Thymus (tissue), 11 donors: ENCODE data around the gene CALN1. TPM values are rescaled to one million over a fixed set of nuclear protein-coding genes. Genes with fewer than 3 reads are reported as not detected.
"Not testable (repeated sequence)": the region's sequence is repeated elsewhere in the genome, so short reads cannot be mapped to it uniquely, and the experiment has no call there.

Experiments used
- DNase-seq, 9 donors: peaks; one replicate each; pipeline ENCODE4 v3.0.0-alpha.2; 2013; ENCODE audit warnings: low spot score in 9 of 9, low read depth in 6 of 9, missing footprints in 1 of 9
- H3K27ac ChIP-seq, 2 donors: one replicate each; pipeline ENCODE4 v1.5.1; 2013; ENCODE audit warnings: control low read depth in 1 of 2, low read depth in 1 of 2, low read length in 1 of 2, mild to moderate bottlenecking in 1 of 2, moderate library complexity in 1 of 2
- H3K27me3 ChIP-seq, 2 donors: one replicate each; pipeline ENCODE4 v1.5.1; 2013; ENCODE audit warnings: low read length in 1 of 2; ENCODE audit not compliant: control insufficient read depth in 2 of 2, insufficient read depth in 1 of 2
- H3K36me3 ChIP-seq, 2 donors: one replicate each; pipeline ENCODE4 v1.5.1; 2013; ENCODE audit warnings: low read length in 1 of 2, mild to moderate bottlenecking in 1 of 2, moderate library complexity in 1 of 2; ENCODE audit not compliant: control insufficient read depth in 2 of 2, insufficient read depth in 2 of 2
- H3K4me1 ChIP-seq, 2 donors: one replicate each; pipeline ENCODE4 v1.5.1; 2013; ENCODE audit warnings: low read length in 2 of 2; ENCODE audit not compliant: control insufficient read depth in 2 of 2, insufficient read depth in 2 of 2
- H3K4me3 ChIP-seq, 2 donors: one replicate each; pipeline ENCODE4 v1.5.1; 2013; ENCODE audit warnings: low read length in 2 of 2, control low read depth in 1 of 2, mild to moderate bottlenecking in 1 of 2
- H3K9me3 ChIP-seq, 2 donors: one replicate each; pipeline ENCODE4 v1.5.1; 2013; ENCODE audit warnings: low read length in 1 of 2, mild to moderate bottlenecking in 1 of 2; ENCODE audit not compliant: control insufficient read depth in 2 of 2, insufficient read depth in 1 of 2
- WGBS: extraction: QIAGEN DNeasy Blood & Tissue Kit; methylation state at CpG from one replicate; pipeline ENCODE4 v1.1.7; 2013; 5-methylcytosine and 5-hydroxymethylcytosine counted together
- polyA plus RNA-seq: library from polyadenylated mRNA; stranded (reverse); fragments of 200-250 nt; gene quantifications from one replicate; pipeline ENCODE4 v1.2.3, GENCODE V29; 2013
- total RNA-seq: library from RNA; stranded (reverse); fragments of 120-200 nt; gene quantifications from one replicate; pipeline ENCODE4 v1.2.4, GENCODE V29; 2013
- donor health status: healthy.

Gene CALN1
- total and polyA plus RNA-seq, 2 donors = 9.0 to 36.8 TPM

DNA sequence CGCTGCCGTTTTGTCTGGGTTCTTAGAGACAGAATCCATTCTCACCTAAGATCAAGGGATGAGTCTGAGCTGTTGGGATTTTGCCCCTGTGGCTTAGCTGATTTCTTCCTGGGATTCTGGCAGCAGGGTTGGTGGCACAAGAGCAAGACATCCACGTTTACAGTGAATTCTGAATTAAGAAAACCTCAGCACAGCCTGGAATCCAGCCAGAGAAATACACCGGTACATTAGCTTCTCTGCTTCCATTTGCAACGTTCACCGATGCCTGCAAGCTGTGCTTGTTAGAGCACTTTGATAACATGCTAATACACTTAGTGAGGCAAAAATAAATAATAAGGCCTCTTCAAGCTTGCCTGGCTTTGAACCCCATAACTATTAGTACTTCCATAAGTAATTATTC lies 569.8 kb downstream of the CALN1 start:
- 82% methylated on average over 6 of the region's 6 CpGs for WGBS
- DNase-seq = no peak

DNA sequence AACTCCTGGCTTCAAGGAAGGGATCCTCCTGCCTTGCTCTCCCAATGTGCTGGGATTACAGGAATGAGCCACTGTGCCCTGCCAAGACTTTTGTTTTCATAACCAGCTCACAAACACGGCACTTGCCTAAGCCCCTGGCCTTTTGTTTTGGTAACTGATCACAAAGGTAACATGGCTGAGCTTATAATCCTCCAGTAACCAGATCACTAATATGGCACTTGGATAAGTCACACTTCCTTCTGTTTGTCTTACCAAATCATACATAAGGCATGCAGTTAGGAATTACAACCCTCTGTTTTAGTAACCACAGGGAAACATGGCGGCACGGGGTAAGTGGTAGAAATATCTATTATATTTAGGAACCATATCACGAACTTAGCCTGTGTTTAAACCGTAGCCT lies 577.1 kb downstream of the CALN1 start:
- no peak for DNase-seq
- H3K4me1 ChIP-seq = no peaks in the 10 kb centered on the region
- 97% methylated on average over 5 of the region's 5 CpGs for WGBS

More for the DNA sequence above, 569.8 kb downstream of the CALN1 start:
- Histone ChIP-seq H3K4me3 (no peak overlapping the region), H3K27ac (no peak overlapping the region), H3K36me3 (no peaks in the 10 kb centered on the region), H3K4me1 (peaks cover 0 to 9% of the 10 kb centered on the region in 2 donors), H3K27me3 (no peaks in the 10 kb centered on the region), H3K9me3 (no peaks in the 10 kb centered on the region)

DNA sequence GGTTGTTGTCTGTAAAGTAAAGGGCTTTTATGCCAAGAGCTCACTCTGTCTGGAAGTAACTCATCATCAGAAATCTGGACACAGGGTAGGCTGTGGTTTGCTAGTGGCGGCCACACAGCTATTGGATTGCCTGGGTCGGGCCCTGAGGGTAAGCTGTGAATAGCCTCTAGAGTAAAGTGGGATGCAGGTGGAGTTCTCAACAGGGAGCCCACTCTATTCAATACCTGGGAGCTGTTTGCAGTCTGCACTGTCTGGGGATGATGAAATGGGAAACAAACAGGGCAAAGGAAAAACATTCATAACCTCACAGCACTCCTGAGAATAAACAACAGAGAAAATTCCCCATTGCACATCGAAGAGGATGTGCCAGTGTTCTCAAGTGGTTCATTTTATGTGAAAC lies 582.6 kb downstream of the CALN1 start:
- peaks cover 2 to 8% of the 10 kb centered on the region in 2 donors for H3K36me3 ChIP-seq
- WGBS = 96% methylated on average over 3 of the region's 3 CpGs
- H3K4me1 ChIP-seq = peaks cover 0 to 3% of the 10 kb centered on the region in 2 donors
- no peak overlapping the region for H3K27ac ChIP-seq
- DNase-seq = no peak
- H3K4me3 ChIP-seq = no peak overlapping the region
- no peaks in the 10 kb centered on the region for H3K27me3 ChIP-seq
- H3K9me3 ChIP-seq = no peaks in the 10 kb centered on the region

More for the DNA sequence above, 577.1 kb downstream of the CALN1 start:
- Histone ChIP-seq H3K36me3 (peaks cover 2 to 8% of the 10 kb centered on the region in 2 donors), H3K9me3 (no peaks in the 10 kb centered on the region), H3K27ac (no peak overlapping the region), H3K4me3 (no peak overlapping the region), H3K27me3 (no peaks in the 10 kb centered on the region)

DNA sequence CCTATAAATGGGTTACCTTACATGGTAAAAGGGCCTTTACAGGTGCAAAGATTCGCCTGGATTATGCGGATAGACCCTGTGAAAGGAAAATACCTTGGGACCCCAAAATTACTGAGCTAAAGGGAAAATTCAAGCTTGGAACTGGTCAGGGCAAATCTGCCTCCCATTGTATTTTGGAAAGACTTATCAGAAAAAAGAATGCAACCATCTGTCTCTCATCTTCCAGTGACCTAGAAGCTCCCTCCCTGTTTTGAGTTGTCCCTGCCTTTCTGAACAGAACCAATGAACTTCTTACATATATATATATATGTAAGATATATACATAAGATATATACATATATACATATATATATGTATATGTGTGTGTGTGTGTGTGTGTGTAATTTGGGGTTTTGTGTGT lies 583.8 kb downstream of the CALN1 start:
- 97% methylated on average over 2 of the region's 2 CpGs for WGBS
- peaks cover 0 to 3% of the 10 kb centered on the region in 2 donors for H3K4me1 ChIP-seq
- H3K27me3 ChIP-seq = no peaks in the 10 kb centered on the region
- peaks cover 2 to 8% of the 10 kb centered on the region in 2 donors for H3K36me3 ChIP-seq
- DNase-seq = no peak
- no peaks in the 10 kb centered on the region for H3K9me3 ChIP-seq
- H3K4me3 ChIP-seq = no peak overlapping the region
- H3K27ac ChIP-seq = no peak overlapping the region

DNA sequence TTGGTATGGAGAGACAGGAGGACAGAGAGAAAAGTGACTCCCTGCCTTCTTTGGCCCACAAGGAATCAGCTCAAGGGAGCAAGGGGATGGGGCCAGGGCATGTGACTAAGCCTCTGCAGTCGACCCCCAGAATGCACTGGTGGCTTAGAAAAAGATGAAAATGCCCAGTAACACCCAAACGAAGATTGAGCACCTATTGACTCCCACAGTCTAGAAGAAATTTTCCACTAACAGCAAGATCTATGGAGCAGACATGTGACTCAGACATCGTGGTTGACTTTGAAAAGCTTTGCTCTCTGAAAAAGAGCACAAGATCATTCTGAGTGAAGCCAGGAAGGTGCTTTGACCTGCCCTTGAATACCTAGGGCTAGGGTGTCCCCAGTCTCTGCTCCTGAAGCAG lies 586.0 kb downstream of the CALN1 start:
- no peak overlapping the region for H3K4me3 ChIP-seq
- H3K36me3 ChIP-seq = peaks cover 0 to 3% of the 10 kb centered on the region in 2 donors
- no peak overlapping the region for H3K27ac ChIP-seq
- WGBS = 70% methylated on average over 3 of the region's 3 CpGs
- H3K4me1 ChIP-seq = peaks cover 0 to 3% of the 10 kb centered on the region in 2 donors
- H3K27me3 ChIP-seq = no peaks in the 10 kb centered on the region
- DNase-seq = peak in 2 of 9 donors; percentile 10 to 19
- H3K9me3 ChIP-seq = no peaks in the 10 kb centered on the region

DNA sequence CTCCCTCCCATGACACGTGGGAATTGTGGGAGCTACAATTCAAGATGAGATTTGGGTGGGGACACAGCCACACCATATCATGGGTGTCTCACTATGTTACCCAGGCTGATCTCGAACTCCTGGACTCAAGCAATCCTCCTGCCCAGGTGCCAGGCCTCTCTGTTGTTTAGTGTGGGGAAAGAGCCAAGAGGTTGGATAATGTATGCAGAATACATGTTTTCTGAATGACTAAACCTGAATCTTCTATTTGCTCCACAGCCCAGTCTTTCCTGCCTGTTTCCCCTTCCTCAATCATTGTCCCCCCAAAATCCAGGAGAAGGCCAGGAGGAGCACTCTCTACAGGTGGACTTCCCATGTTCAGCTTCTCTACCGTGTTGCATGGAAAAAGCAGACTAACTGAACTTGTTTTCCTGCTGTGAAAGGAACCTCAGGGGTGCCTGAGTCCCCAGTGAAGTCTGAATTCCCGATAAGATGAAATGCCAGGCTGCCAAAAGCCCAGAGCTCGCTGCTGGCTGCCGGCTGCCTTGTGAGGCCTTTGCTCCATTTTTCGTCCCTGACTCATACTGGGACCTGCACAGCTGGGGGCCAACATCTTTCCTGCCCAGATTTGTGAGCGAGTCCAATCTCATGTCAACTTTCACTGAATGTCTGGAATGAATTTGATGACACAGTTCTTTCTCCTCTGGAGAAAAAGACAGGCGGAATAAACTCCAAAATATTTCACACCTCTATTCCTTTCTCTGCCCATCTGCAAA lies 588.0 kb downstream of the CALN1 start:
- Histone ChIP-seq H3K27ac (no peak overlapping the region), H3K4me3 (no peak overlapping the region), H3K9me3 (no peaks in the 10 kb centered on the region), H3K4me1 (peaks cover 0 to 3% of the 10 kb centered on the region in 2 donors), H3K36me3 (peaks cover 0 to 4% of the 10 kb centered on the region in 2 donors), H3K27me3 (no peaks in the 10 kb centered on the region)
- WGBS = 93% methylated on average over 9 of the region's 9 CpGs
- DNase-seq = no peak

DNA sequence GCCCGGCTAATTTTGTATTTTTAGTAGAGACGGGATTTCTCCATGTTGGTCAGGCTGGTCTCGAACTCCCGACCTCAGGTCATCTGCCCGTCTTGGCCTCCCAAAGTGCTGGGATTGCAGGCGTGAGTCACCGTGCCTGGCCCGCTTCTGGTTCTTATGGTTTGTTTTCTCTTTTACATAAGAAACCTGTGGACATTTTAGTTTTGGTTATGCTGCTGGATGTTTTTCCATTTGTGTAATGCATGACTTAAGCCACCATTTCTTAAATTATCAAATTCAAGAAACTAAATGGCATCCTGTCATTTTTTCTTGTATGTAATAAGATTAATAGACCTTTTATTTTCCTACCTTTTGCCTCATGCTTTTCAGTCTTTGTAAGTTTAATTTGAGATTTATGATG lies 589.7 kb downstream of the CALN1 start:
- not testable (repeated sequence) for H3K36me3 ChIP-seq, H3K27ac ChIP-seq, H3K4me3 ChIP-seq, H3K27me3 ChIP-seq, H3K9me3 ChIP-seq, H3K4me1 ChIP-seq, DNase-seq
- WGBS = over 99% methylated on average over 8 of the region's 8 CpGs

DNA sequence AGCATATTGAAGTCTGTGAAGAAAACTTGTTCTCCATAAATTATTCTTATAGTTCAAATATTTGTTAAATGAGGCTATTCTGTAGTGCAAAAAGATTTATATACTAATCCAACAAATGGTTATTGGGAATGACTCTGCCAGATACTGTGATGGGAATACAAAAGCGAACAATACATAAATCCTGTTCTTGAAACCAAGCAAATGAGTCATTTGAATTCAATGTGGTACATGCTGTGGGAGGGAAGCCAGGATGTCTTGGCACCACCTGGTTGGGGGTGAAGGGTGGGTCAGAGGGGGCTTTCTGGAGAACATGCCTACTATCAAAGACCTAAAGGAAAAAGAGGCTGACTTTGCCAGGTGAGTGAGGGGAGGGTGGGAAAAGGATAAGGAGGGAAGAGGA lies 594.2 kb downstream of the CALN1 start:
- peaks cover 0 to 4% of the 10 kb centered on the region in 2 donors for H3K36me3 ChIP-seq
- no peak overlapping the region for H3K27ac ChIP-seq
- no peak overlapping the region for H3K4me3 ChIP-seq
- H3K27me3 ChIP-seq = no peaks in the 10 kb centered on the region
- peaks cover 0 to 3% of the 10 kb centered on the region in 2 donors for H3K9me3 ChIP-seq
- 100% methylated on average over 1 of the region's 1 CpG for WGBS
- no peaks in the 10 kb centered on the region for H3K4me1 ChIP-seq
- no peak for DNase-seq

DNA sequence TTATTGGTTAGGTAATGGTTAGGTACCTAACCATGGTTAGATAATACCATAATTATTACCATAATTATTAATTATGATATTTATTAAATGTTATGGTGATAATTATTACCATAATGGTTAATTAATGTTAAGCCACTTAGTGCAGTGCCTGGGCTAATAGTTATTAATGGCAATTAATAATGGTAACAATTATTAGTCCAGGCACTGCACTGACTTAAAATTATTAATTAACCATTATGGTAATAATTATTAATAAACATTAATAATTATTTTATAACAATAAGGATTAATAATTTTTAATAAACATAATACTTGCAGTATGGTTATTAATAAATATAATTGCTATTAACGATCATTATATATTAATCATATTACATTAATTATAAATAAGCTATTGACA lies 604.0 kb downstream of the CALN1 start:
- H3K27ac ChIP-seq = no peak overlapping the region
- DNase-seq = no peak
- H3K27me3 ChIP-seq = no peaks in the 10 kb centered on the region
- peaks cover 23 to 24% of the 10 kb centered on the region in 2 donors for H3K36me3 ChIP-seq
- peaks cover 2 to 8% of the 10 kb centered on the region in 2 donors for H3K9me3 ChIP-seq
- H3K4me1 ChIP-seq = no peaks in the 10 kb centered on the region
- 55% methylated on average over 1 of the region's 1 CpG for WGBS
- H3K4me3 ChIP-seq = no peak overlapping the region
